Fibroblast of pulmonary artery (primary cell): ENCODE results near the gene HBE1.
"Not testable (repeated sequence)": the region's sequence is repeated elsewhere in the genome, so short reads cannot be mapped to it uniquely, and the experiment has no call there.

Experiments
- DNase-seq: peaks from one replicate; pipeline ENCODE4 v3.0.0-alpha.2; 2010; ENCODE audit warnings: low read depth
- H3K4me3 ChIP-seq: replicated peaks from 2 replicates; pipeline ENCODE4 v1.5.1; 2011; ENCODE audit warnings: low read depth, mild to moderate bottlenecking, control low read depth, low read length, moderate library complexity
- TF ChIP-seq, protein P1 (sequence below): IDR thresholded peaks from 2 replicates; pipeline ENCODE4 v1.5.1; 2011; ENCODE audit warnings: mild to moderate bottlenecking, control low read depth, low read length, inconsistent platforms; ENCODE audit errors: missing control alignments

HBE1 gene

DNA sequence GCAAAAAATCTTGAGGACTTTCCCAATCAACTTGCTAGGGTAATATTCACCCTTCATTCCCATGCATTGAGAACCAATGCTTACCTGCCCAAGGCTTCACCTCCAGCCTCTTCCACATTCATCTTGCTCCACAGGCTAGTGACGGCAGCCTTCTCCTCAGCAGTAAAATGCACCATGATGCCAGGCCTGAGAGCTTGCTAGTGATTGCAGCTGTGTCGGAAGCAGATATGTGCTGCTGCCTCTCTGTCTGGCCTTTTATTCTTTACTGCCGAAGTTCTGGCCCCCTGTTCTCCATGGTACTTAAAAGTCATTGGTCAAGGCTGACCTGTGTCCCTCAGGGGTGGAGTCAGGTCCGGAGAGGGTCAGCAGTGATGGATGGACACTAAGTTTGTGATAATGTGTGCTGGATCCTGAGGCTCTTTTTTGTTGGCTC, at the start of gene HBE1:
TSS of gene HBE1 (minus strand) at position 231 of the 433 bp plus-strand sequence. CDS start at position 176, 55 bp downstream.
- no peak within 1 kb of the TSS for H3K4me3 ChIP-seq
- TF ChIP-seq, protein P1, sequence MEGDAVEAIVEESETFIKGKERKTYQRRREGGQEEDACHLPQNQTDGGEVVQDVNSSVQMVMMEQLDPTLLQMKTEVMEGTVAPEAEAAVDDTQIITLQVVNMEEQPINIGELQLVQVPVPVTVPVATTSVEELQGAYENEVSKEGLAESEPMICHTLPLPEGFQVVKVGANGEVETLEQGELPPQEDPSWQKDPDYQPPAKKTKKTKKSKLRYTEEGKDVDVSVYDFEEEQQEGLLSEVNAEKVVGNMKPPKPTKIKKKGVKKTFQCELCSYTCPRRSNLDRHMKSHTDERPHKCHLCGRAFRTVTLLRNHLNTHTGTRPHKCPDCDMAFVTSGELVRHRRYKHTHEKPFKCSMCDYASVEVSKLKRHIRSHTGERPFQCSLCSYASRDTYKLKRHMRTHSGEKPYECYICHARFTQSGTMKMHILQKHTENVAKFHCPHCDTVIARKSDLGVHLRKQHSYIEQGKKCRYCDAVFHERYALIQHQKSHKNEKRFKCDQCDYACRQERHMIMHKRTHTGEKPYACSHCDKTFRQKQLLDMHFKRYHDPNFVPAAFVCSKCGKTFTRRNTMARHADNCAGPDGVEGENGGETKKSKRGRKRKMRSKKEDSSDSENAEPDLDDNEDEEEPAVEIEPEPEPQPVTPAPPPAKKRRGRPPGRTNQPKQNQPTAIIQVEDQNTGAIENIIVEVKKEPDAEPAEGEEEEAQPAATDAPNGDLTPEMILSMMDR, result no peak
- no peak for DNase-seq

DNA sequence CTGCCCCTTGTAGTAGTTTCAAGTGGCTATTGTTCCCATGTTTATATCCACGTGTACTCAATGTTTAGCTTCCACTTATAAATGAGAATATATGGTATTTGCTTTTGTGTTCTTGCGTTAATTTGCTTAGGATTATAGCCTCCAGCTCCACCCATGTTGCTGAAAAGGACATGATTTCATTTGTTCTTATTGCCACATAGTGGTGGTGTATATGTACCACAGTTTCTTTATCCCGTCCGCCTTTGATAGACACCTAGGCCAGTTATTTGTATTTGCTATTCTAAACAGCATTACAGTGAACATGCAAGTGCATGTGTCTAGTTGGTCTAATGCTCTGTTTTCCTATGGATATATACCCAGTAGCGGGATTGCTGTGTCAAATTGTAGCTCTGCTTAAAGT, 47.5 kb upstream of the HBE1 start:
- no peak for DNase-seq
- H3K4me3 ChIP-seq, result no peak overlapping the region
- TF ChIP-seq, protein P1, result no peak

DNA sequence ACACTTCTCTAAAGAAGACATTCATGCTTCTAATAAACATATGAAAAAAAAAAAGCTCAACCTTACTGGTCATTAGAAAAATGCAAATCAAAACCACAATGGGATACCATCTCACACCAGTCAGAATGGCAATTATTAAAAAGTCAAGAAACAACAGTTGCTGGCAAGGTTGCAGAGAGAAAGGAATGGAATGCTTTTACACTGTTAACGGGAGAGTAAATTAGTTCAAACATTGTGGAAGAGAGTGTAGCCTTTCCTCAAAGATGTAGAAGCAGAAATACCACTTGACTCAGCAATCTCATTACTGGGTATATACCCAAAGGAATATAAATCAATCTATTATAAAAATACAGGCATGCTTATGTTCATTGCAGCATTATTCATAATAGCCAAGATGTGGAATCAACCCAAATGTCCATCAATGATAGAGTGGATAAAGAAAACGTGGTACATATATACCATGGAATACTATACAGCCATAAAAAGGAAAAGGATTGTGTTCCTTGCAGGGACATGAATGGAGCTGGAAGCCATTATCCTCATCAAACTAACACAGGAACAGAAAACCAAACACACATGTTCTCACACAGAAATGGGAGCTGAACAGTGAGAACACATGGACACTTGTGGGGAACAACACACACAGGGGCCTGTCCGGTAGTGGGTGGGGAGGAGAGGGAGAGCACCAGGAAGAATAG, 43.7 kb upstream of the HBE1 start:
- DNase-seq, H3K4me3 ChIP-seq: not testable (repeated sequence)

GRCh38 chr11:5310423-5310822, 40.7 kb upstream of the HBE1 start:
- no peak overlapping the region for H3K4me3 ChIP-seq
- no peak for DNase-seq
- TF ChIP-seq, protein P1, result no peak

DNA sequence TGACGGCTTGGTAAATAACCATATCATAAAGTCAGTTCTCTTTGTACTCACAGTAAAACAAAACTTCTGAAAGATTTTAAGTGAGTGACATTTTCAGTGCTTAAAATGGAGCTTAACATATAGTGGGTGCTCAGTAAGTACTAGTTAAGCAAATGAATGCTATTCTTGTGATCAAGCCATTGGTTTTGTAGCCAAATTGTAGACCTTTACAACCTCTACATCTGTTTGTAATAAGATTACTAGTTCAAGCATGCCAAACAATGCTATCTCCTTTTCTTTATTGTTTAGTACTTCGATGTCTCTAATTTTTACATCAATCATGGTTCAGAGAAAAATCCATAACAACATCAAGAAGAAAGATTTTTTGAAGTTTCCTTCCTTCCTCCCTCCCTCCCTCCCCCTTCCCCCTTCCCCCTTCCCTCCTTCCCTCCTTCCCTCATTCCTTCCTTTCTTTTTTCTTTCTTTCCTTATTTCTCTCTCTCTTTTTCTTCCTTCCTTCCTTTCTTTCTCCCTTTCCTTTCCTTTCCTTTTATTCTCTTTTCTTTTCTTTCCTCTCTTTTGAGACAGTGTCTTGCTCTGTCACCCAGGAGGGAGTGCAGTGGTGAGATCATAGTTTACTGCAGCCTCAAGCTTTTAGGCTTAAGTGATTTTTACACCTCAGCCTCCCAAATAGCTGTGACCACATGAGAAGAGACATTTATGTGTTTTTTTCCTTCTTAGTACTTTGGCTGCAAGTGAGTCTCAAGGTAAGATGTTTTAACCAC, 37.7 kb upstream of the HBE1 start:
- H3K4me3 ChIP-seq, result no peak overlapping the region
- no peak for DNase-seq
- TF ChIP-seq, protein P1, result no peak

DNA sequence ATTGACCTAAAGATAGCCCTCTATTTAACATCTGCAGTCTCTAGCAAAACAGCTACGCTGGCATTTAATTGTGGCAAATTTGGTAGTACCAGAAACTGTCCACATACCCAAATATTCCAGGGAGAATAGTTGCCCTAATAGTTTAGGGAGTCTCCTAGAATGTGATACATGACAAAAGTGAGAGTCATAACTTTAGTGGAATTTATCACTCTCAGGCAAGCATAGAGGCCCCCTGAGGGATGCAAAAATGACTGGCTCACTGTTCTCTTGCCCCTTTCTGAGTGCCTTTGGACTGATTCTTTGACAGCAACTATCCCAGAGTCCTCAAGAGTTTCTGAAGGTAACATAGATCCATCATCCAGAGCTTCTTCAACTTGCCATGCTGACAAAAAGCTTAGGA, 34.3 kb upstream of the HBE1 start:
- TF ChIP-seq, protein P1, result no peak
- H3K4me3 ChIP-seq, result no peak overlapping the region
- no peak for DNase-seq

DNA sequence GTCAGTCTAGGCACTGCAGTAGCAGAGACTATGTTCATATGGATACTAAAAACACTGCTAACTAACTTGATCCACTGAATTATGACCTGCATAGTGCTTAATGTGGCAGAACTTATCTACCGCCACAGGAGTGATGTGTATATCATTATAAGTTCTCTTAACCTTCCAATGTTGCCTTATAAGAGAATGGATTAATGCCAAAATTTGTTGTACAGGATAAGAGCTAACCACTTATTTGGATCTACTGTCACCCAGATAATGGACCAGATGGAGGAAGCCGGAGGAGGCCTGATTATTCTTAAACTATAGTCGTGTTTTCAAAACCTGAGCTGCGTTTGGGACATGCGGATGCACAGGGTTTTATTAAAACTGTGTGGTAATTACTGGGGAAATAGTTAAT, 33.9 kb upstream of the HBE1 start:
- TF ChIP-seq, protein P1, result no peak

More for the DNA sequence above, 33.9 kb upstream of the HBE1 start:
- DNase-seq, result no peak
- no peak overlapping the region for H3K4me3 ChIP-seq
